Panc1 (cell line): ENCODE data around the gene PPIL6. TPM values are rescaled to one million over a fixed set of nuclear protein-coding genes. Genes with fewer than 3 reads are reported as not detected.

Source experiments
- ATAC-seq: fragments of 200-7000 bp; cut with Tn5 transposase; 2 replicates; pipeline ENCODE4 v1.9.1; 2020; ENCODE audit warnings: mild to moderate bottlenecking, moderate library complexity
- BruUV-seq: library from RNA; stranded (reverse); fragments of 400-500 nt; replicated peaks from 2 replicates; lab custom pipeline; 2021; lab: Mats Ljungman, UMichigan
- CTCF ChIA-PET: fragments of 300-600 bp; sonication (Branson Sonifier 250); formaldehyde crosslinking; loops from one replicate; lab custom pipeline; 2022; ENCODE audit warnings: antibody characterized with exemption; lab: Charles Lee
- POLR2A ChIA-PET: fragments of 300-600 bp; sonication (Branson Sonifier 250); formaldehyde crosslinking; loops from one replicate; lab custom pipeline; 2022; ENCODE audit warnings: antibody characterized with exemption; lab: Charles Lee
- DNase-seq: peaks from one replicate; pipeline ENCODE4 v3.0.0-alpha.2; 2010; ENCODE audit warnings: low read depth, low spot score
- H3K27ac ChIP-seq: 2 replicates; pipeline ENCODE4 v1.5.1; 2011; ENCODE audit warnings: mild to moderate bottlenecking, low read length, inconsistent platforms
- H3K27me3 ChIP-seq: fragments of 200-500 bp; sonication (Bioruptor generic); 2 replicates; pipeline ENCODE4 v1.6.0; 2014; ENCODE audit warnings: low read length, inconsistent platforms; ENCODE audit not compliant: control insufficient read depth, insufficient read depth
- H3K36me3 ChIP-seq: fragments of 200-500 bp; sonication (Bioruptor generic); 2 replicates; pipeline ENCODE4 v1.5.1; 2014; ENCODE audit warnings: inconsistent platforms, mild to moderate bottlenecking, low read length, moderate library complexity; ENCODE audit not compliant: control insufficient read depth, insufficient read depth
- H3K4me1 ChIP-seq: 2 replicates; pipeline ENCODE4 v1.5.1; 2011; ENCODE audit warnings: inconsistent platforms, mild to moderate bottlenecking, low read length, moderate library complexity; ENCODE audit not compliant: control insufficient read depth, insufficient read depth
- H3K4me3 ChIP-seq, 2 experiments: 2 replicates each; pipeline ENCODE4 v1.5.1; 2011 to 2012; ENCODE audit warnings: low read depth in 2 of 2, low read length in 2 of 2, mild to moderate bottlenecking in 2 of 2, inconsistent platforms in 1 of 2, moderate library complexity in 1 of 2
- H3K9me3 ChIP-seq: fragments of 200-500 bp; sonication (Bioruptor generic); 2 replicates; pipeline ENCODE4 v1.5.1; 2014; ENCODE audit warnings: low read depth, mild to moderate bottlenecking, inconsistent platforms, low read length, moderate library complexity; ENCODE audit not compliant: control insufficient read depth, insufficient read depth
- POLR2AphosphoS5 ChIP-seq: IDR thresholded peaks from 2 replicates; pipeline ENCODE4 v1.6.1; 2012; ENCODE audit warnings: mild to moderate bottlenecking, low read depth, low read length, moderate library complexity
- SIN3A ChIP-seq: IDR thresholded peaks from 2 replicates; pipeline ENCODE4 v1.6.1; 2012; ENCODE audit warnings: low read depth, mild to moderate bottlenecking, low read length, moderate library complexity, borderline replicate concordance; ENCODE audit not compliant: insufficient read depth
- TCF7L2 ChIP-seq: IDR thresholded peaks from 2 replicates; pipeline ENCODE4 v1.6.1; 2011; ENCODE audit warnings: mild to moderate bottlenecking, low read depth, low read length, inconsistent platforms
- in situ Hi-C: cut with HindIII; loops from 2 replicates; pipeline ENCODE4 v1.10.0; 2016; ENCODE audit warnings: low sequenced_read_pairs, low pct_unique_long_range_greater_than_20kb
- intact Hi-C: fragments of 100-400 bp; cut with micrococcal nuclease; formaldehyde crosslinking; loops from one replicate; pipeline ENCODE4 v1.10.0; 2022; ENCODE audit not compliant: unreplicated experiment
- total RNA-seq: library from RNA; stranded (reverse); gene quantifications from one replicate; pipeline ENCODE4 v1.2.1, GENCODE V29; 2021; ENCODE audit not compliant: unreplicated experiment
- TF ChIP-seq, protein P1 (sequence below): fragments of 450-650 bp; IDR thresholded peaks from 2 replicates; pipeline ENCODE4 v1.5.1; 2017; ENCODE audit warnings: mild to moderate bottlenecking
- TF ChIP-seq, protein P2 (sequence below), 2 experiments: IDR thresholded peaks; 2 replicates each; pipeline ENCODE4 v1.6.1; 2011 to 2012; ENCODE audit warnings: low read depth in 2 of 2, control low read depth in 1 of 2, low read length in 1 of 2, mild to moderate bottlenecking in 1 of 2, moderate library complexity in 1 of 2; ENCODE audit not compliant: insufficient read depth in 1 of 2

Gene PPIL6
- total RNA-seq, 1 experiment from 2014 or later = 2.2 TPM

DNA sequence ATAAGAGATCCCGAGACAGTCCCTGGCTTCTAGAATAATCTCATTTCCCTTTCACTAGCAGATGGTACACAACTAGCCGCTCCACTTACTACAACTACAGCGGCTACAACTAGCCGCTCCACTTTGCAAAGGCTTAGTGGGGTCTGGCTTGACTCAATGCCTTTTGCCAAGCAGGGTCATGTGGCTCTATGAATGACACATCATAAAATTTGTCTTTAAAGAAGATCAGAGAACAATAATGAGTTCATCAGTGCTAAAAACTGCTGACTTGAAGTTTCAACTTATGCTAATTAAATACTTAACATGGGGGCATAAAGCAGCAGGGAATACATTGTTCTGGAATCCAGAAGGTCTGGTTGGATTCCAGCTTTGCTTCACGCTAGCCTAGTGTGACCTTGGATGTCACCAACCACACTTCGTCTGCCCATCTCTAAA lies 17.2 kb upstream of the PPIL6 start:
- peaks cover 22% of the 10 kb centered on the region for H3K4me1 ChIP-seq
- in situ Hi-C loops = no loop called here
- no peaks in the 10 kb centered on the region for H3K27me3 ChIP-seq
- 0 out of 2 replicates have a peak, but pooled peaks cover 2% of the 10 kb centered on the region for H3K36me3 ChIP-seq
- H3K27ac ChIP-seq = peak overlapping the region; percentile 81
- ChIA-PET POLR2A (interaction anchor here (1.0 kb wide), 1 partner anchor 25 kb away, joined by 3 read pairs; no protein-coding TSS in a partner anchor), CTCF (interaction anchor here (0.6 kb wide), 1 partner anchor 582 kb away, joined by 3 read pairs; no protein-coding TSS in a partner anchor)
- TF ChIP-seq SIN3A = no peak
- TF ChIP-seq, protein P1, sequence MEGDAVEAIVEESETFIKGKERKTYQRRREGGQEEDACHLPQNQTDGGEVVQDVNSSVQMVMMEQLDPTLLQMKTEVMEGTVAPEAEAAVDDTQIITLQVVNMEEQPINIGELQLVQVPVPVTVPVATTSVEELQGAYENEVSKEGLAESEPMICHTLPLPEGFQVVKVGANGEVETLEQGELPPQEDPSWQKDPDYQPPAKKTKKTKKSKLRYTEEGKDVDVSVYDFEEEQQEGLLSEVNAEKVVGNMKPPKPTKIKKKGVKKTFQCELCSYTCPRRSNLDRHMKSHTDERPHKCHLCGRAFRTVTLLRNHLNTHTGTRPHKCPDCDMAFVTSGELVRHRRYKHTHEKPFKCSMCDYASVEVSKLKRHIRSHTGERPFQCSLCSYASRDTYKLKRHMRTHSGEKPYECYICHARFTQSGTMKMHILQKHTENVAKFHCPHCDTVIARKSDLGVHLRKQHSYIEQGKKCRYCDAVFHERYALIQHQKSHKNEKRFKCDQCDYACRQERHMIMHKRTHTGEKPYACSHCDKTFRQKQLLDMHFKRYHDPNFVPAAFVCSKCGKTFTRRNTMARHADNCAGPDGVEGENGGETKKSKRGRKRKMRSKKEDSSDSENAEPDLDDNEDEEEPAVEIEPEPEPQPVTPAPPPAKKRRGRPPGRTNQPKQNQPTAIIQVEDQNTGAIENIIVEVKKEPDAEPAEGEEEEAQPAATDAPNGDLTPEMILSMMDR = no peak
- 0 out of 2 replicates have a peak, but pooled peaks have one; percentile 33 for TF ChIP-seq POLR2AphosphoS5
- TF ChIP-seq TCF7L2 = no peak
- TF ChIP-seq, protein P2, sequence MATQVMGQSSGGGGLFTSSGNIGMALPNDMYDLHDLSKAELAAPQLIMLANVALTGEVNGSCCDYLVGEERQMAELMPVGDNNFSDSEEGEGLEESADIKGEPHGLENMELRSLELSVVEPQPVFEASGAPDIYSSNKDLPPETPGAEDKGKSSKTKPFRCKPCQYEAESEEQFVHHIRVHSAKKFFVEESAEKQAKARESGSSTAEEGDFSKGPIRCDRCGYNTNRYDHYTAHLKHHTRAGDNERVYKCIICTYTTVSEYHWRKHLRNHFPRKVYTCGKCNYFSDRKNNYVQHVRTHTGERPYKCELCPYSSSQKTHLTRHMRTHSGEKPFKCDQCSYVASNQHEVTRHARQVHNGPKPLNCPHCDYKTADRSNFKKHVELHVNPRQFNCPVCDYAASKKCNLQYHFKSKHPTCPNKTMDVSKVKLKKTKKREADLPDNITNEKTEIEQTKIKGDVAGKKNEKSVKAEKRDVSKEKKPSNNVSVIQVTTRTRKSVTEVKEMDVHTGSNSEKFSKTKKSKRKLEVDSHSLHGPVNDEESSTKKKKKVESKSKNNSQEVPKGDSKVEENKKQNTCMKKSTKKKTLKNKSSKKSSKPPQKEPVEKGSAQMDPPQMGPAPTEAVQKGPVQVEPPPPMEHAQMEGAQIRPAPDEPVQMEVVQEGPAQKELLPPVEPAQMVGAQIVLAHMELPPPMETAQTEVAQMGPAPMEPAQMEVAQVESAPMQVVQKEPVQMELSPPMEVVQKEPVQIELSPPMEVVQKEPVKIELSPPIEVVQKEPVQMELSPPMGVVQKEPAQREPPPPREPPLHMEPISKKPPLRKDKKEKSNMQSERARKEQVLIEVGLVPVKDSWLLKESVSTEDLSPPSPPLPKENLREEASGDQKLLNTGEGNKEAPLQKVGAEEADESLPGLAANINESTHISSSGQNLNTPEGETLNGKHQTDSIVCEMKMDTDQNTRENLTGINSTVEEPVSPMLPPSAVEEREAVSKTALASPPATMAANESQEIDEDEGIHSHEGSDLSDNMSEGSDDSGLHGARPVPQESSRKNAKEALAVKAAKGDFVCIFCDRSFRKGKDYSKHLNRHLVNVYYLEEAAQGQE (IDR thresholded peaks at IDR 0.05; ENCODE audit: insufficient read depth in 1 of 2, low read depth in 2 of 2, low read length in 1 of 2) = no peak
- no peaks in the 10 kb centered on the region for H3K9me3 ChIP-seq
- ATAC-seq (no peak), DNase-seq (no peak)
- no peak overlapping the region for H3K4me3 ChIP-seq
- no TSS peak for BruUV-seq
- intact Hi-C loops = no loop called here

DNA sequence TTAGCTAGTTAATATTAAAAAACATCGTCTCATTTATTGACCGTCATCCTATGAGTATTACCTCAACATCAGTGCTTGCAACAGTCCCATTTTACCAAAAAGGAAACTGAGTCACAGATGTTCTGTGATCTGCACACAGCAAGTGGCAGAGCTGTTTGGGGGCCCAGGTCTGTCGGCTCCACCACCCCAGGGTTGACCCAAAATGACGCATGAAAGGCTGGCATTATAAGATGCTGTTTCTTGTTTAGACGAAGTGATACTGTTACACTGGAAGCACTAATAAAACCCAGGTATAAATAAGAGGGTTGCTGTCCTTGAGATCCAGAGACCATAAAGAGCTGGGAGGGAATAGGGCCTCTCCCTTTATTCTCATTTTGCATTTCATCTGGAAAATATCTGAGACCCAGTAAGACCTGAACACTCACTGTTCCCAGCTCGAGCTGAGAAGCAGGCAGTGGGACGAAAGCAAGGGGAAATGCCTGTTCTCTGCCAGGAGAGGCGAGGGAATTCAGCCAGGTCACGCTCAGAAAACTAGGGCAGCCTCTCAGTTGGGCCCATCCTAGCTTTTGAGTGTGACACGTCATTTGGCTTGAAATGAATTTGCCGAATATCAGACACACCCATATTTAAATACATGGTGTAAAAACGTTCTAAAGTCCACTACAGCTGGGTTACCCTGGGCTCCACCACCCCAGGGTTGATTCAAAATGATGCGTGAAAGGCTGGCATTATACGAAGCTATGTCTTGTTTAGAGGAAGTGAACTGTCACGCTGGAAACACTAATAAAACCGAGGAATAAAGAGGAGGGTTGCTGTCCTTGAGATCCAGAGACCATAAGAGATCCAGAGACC lies 16.5 kb upstream of the PPIL6 start:
- Histone ChIP-seq H3K4me1 (peaks cover 22% of the 10 kb centered on the region), H3K27me3 (no peaks in the 10 kb centered on the region), H3K9me3 (no peaks in the 10 kb centered on the region), H3K36me3 (no peaks in the 10 kb centered on the region), H3K4me3 (peak overlapping the region; percentile 74 to 91), H3K27ac (peak overlapping the region; percentile 81)
- BruUV-seq = no TSS peak
- ATAC-seq (peak; percentile 4; the same call in 1 of the 2 replicates), DNase-seq (no peak)
- TF ChIP-seq, protein P1 = no peak
- TF ChIP-seq POLR2AphosphoS5 (no peak), TCF7L2 (no peak), SIN3A (no peak)
- TF ChIP-seq, protein P2 (IDR thresholded peaks at IDR 0.05; ENCODE audit: insufficient read depth in 1 of 2, low read depth in 2 of 2, low read length in 1 of 2) = no peak
- intact Hi-C loops (no loop called here), in situ Hi-C loops (no loop called here)
- POLR2A ChIA-PET = interaction anchor here (0.6 to 1.8 kb wide), 3 partner anchors 14 to 362 kb away, joined by 3 to 6 read pairs (median 6); partner anchors contain the start of gene SESN1
- CTCF ChIA-PET = interaction anchor here (0.5 to 0.7 kb wide), 2 partner anchors 73 to 74 kb away, joined by 3 to 4 read pairs; no protein-coding TSS in a partner anchor
